Fibroblast of lung (primary cell): ENCODE results near the gene PRR35. TPM values are rescaled to one million over a fixed set of nuclear protein-coding genes. Genes with fewer than 3 reads are reported as not detected.

Source experiments
- DNase-seq, 2 donors: peaks; one replicate each; pipeline versions ENCODE4 v3.0.0 to v3.0.0-alpha.2; 2010; ENCODE audit warnings: low read depth in 2 of 2
- H2AFZ ChIP-seq: 2 replicates; pipeline ENCODE4 v1.5.1; 2012; ENCODE audit warnings: low read length, control low read depth, inconsistent platforms
- H3K27ac ChIP-seq: 2 replicates; pipeline ENCODE4 v1.5.1; 2011; ENCODE audit warnings: low read length, control low read depth; ENCODE audit not compliant: insufficient read depth
- H3K27me3 ChIP-seq: 2 replicates; pipeline ENCODE4 v1.5.1; 2011; ENCODE audit warnings: mild to moderate bottlenecking, low read length; ENCODE audit not compliant: control insufficient read depth, insufficient read depth
- H3K36me3 ChIP-seq: 2 replicates; pipeline ENCODE4 v1.5.1; 2011; ENCODE audit warnings: low read length; ENCODE audit not compliant: control insufficient read depth, insufficient read depth
- H3K4me1 ChIP-seq: 2 replicates; pipeline ENCODE4 v1.5.1; 2011; ENCODE audit warnings: low read length; ENCODE audit not compliant: control insufficient read depth, insufficient read depth; ENCODE audit errors: extremely low read depth
- H3K4me2 ChIP-seq: 2 replicates; pipeline ENCODE4 v1.5.1; 2011; ENCODE audit warnings: low read length, control low read depth; ENCODE audit not compliant: insufficient read depth; ENCODE audit errors: extremely low read depth
- H3K4me3 ChIP-seq, 4 experiments: fragments of 200-600 bp in 1 of 4; sonication (generic) in 1 of 4; replicated peaks in 1 of 4; 2 replicates each; pipeline ENCODE4 v1.5.1; 2011 to 2016; ENCODE audit warnings: low read length in 4 of 4, low read depth in 3 of 4, mild to moderate bottlenecking in 3 of 4, control low read depth in 2 of 4, inconsistent platforms in 1 of 4, mixed read lengths in 1 of 4; ENCODE audit not compliant: insufficient read depth in 1 of 4; ENCODE audit errors: control extremely low read depth in 1 of 4
- H3K79me2 ChIP-seq: 2 replicates; pipeline ENCODE4 v1.5.1; 2012; ENCODE audit warnings: mild to moderate bottlenecking, low read length, inconsistent platforms; ENCODE audit not compliant: control insufficient read depth, insufficient read depth
- H3K9ac ChIP-seq: 2 replicates; pipeline ENCODE4 v1.5.1; 2011; ENCODE audit warnings: mild to moderate bottlenecking, low read length, control low read depth; ENCODE audit not compliant: insufficient read depth
- H3K9me3 ChIP-seq: 2 replicates; pipeline ENCODE4 v1.5.1; 2012; ENCODE audit warnings: low read depth, low read length; ENCODE audit not compliant: control insufficient read depth, insufficient read depth
- H4K20me1 ChIP-seq: 2 replicates; pipeline ENCODE4 v1.5.1; 2011; ENCODE audit warnings: low read length; ENCODE audit not compliant: control insufficient read depth, insufficient read depth; ENCODE audit errors: extremely low read depth
- CTCF ChIP-seq, 2 donors: IDR thresholded peaks in 1 of 2; conservative IDR thresholded peaks in 1 of 2; 1 replicate in 1 of 2; 2 replicates in 1 of 2; pipeline ENCODE4 v1.5.1; 2011 to 2012; ENCODE audit warnings: low read length in 2 of 2, control low read depth in 1 of 2, inconsistent platforms in 1 of 2, low read depth in 1 of 2, mild to moderate bottlenecking in 1 of 2
- EZH2 ChIP-seq: IDR thresholded peaks from 2 replicates; pipeline ENCODE4 v1.5.1; 2012; ENCODE audit warnings: low read length, control low read depth, mild to moderate bottlenecking; ENCODE audit errors: missing control alignments
- polyA plus RNA-seq, 2 donors: library from polyadenylated mRNA; depleted of rRNA in 1 of 2; stranded (reverse) in 1 of 2; unstranded in 1 of 2; fragments of >200 nt; gene quantifications; 2 replicates each; pipeline ENCODE4 v1.2.1, GENCODE V29; 2011 to 2012; ENCODE audit warnings: missing spikeins in 1 of 2
- total RNA-seq: library from RNA; depleted of rRNA; stranded (reverse); fragments of >200 nt; gene quantifications from 2 replicates; pipeline ENCODE4 v1.2.1, GENCODE V29; 2014

The PRR35 gene
- total and polyA plus RNA-seq, 2 donors (not counting 1 experiment from before 2014, with no cell fraction given) = not detected

DNA sequence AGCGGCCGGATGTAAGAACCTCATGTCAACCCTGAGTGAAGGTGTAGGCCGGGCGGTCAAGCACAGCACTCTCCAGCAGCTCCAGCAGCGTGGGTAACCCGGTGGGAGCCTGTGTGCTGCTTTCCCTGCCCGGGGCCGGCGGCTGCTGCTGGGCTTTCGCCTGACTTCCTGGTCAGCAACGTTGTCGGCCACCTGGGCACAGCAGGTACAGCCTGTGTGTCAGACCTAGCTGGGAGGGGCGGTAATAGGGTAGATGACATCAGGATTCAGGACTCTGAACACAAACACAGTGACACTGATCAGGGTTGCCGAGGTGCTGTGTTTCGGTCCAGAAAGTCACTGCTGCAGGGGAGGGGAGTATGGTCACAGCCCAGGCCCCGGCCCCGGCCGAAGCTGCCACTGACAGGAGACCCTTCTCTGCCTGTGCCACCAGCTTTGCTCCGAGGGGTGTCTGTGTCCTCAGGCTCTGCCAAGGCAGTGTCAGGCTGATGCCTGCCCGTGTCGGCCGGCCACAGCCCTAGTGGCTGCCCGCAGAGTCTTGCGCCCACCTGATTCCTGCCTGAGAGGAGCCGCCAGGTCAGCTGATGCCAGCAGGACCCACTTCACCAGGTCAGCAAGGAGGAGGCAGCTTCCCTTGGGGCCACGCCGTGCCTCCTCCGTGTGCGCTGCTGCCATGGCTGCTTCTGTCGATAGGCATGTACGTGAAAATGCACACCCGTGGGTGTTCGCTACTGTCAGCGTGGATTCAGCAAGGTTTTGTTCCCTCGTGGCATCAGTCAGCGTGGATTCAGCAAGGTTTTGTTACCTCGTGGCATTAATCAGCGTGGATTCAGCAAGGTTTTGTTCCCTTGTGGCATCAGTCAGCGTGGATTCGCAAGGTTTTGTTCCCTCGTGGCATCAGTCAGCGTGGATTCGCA lies 38.9 kb downstream of the PRR35 start:
- no peak for DNase-seq
- Histone ChIP-seq H3K4me1 (no peaks in the 10 kb centered on the region), H3K36me3 (no peaks in the 10 kb centered on the region), H3K9me3 (no peaks in the 10 kb centered on the region), H4K20me1 (no peaks in the 10 kb centered on the region), H2AFZ (no peak overlapping the region), H3K27me3 (no peaks in the 10 kb centered on the region), H3K4me2 (no peak overlapping the region), H3K4me3 (no peak overlapping the region), H3K9ac (no peak overlapping the region), H3K27ac (no peak overlapping the region), H3K79me2 (peaks cover 7% of the 10 kb centered on the region)
- TF ChIP-seq CTCF (conservative IDR thresholded peaks at IDR 0.05 in 1 of 2, IDR thresholded peaks at IDR 0.05 in 1 of 2; ENCODE audit: low read depth in 1 of 2, low read length in 2 of 2) (no peak), EZH2 (no peak)

DNA sequence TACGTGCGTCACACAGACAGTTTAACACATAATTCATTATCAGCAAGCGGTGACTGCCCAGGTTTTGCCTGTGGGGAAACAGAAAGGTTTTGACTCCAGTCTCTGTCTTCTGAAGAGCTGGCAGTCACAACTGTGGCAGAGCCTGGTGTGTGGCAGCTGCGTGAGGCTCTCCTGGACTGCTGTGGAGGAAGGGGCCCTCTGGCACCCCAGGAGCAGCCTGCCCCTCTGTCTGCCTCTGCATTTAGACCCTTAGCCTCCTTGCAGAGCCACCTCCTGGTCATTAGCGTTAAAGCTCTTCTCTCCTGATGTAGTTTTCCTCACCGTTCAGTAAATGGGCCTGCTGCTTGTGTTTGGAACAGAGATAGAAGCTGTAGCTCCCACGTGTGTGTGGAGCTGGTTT lies 40.6 kb downstream of the PRR35 start:
- H3K4me1 ChIP-seq = no peaks in the 10 kb centered on the region
- no peak overlapping the region for H3K9ac ChIP-seq
- H2AFZ ChIP-seq = no peak overlapping the region
- TF ChIP-seq EZH2 (no peak), CTCF (conservative IDR thresholded peaks at IDR 0.05 in 1 of 2, IDR thresholded peaks at IDR 0.05 in 1 of 2; ENCODE audit: low read depth in 1 of 2, low read length in 2 of 2) (peak in 1 of 2 donors; percentile 21)
- no peaks in the 10 kb centered on the region for H3K27me3 ChIP-seq
- no peak overlapping the region for H3K4me2 ChIP-seq
- H3K79me2 ChIP-seq = peaks cover 2% of the 10 kb centered on the region
- DNase-seq = peak in 1 of 2 donors; percentile 12
- no peaks in the 10 kb centered on the region for H3K9me3 ChIP-seq
- no peaks in the 10 kb centered on the region for H4K20me1 ChIP-seq
- no peaks in the 10 kb centered on the region for H3K36me3 ChIP-seq
- H3K27ac ChIP-seq = no peak overlapping the region
- H3K4me3 ChIP-seq = no peak overlapping the region

DNA sequence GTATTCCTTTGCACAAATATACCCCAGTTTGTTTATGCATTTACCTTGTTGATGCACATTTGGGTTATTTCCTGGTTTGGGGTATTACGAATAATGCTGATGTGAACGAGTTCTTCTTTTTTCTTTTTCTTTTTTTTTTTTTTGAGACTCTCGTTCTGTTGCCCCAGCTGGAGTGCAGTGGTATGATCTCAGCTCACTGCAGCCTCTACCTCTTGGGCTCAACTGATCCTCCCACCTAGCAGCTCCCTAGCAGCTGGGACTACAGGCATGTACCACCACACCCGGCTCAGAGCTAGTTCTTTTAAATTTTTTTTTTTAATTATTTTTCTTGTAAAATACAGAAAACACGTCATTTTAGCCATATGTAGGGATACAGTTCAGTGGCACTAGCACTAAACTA lies 43.7 kb downstream of the PRR35 start:
- Histone ChIP-seq H3K4me3 (no peak overlapping the region), H4K20me1 (no peaks in the 10 kb centered on the region), H3K27me3 (no peaks in the 10 kb centered on the region), H3K9ac (no peak overlapping the region), H3K36me3 (no peaks in the 10 kb centered on the region), H3K4me2 (no peak overlapping the region), H3K79me2 (no peaks in the 10 kb centered on the region), H3K9me3 (no peaks in the 10 kb centered on the region), H2AFZ (no peak overlapping the region), H3K27ac (no peak overlapping the region), H3K4me1 (no peaks in the 10 kb centered on the region)
- DNase-seq = no peak
- TF ChIP-seq EZH2 (no peak), CTCF (conservative IDR thresholded peaks at IDR 0.05 in 1 of 2, IDR thresholded peaks at IDR 0.05 in 1 of 2; ENCODE audit: low read depth in 1 of 2, low read length in 2 of 2) (no peak)
